Measurements from ENCODE around the gene LRRC46. TPM values are rescaled to one million over a fixed set of nuclear protein-coding genes. Genes with fewer than 3 reads are reported as not detected.

The LRRC46 gene
- total and polyA plus RNA-seq, 2 of the 4 experiments (the other 2 are of a cell fraction), result 0.77 TPM; not detected in 1

DNA sequence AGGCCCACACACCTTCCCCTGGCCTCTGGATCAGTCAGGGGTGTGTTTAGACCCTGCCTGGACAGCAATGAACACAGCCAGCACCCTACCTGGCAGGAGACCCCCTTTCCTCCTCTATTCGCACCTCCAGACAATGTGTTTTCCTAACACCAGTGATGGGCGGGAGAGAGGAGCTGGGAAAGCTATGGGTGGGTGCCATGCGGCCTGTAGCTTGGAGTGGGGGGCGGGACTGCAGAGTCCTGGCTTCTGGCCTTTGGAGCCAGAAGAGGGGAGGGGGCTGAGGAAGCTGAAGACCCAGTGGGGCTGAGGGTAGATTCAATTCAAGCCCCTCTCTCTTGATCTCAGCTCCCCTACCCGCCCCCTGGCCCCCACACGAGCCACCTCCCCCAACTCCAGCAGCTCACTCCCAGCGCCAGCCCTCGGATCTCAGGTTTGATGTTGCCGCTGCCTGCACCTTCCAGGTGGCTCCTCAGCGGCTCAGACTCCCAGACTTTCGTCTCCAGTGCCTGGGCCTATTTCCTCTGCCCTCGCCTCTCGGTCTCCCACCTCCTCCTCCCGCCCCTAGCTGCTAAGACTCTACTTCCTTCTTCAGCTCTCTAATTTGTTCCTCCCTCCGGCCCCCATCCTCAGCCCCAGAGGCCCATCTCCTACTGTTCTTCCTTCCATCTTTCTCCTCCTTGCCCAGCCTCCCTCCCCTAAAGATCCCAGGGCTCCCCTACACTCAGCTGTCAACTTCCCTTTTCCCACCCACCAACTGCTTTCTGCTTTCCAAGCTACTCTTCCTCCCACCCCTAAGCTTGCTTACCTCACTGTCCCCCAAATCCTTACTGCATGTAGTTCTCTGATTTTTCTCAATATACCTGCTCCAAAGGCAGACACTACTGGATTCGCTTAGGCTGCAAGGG, 26.3 kb downstream of the LRRC46 start:
- no peak overlapping the region for H2BK5ac ChIP-seq (ENCODE audit: low read depth, low read length, poor library complexity, severe bottlenecking)
- no peaks in the 10 kb centered on the region for H4K20me1 ChIP-seq (ENCODE audit: insufficient read depth, low read length)
- no peak overlapping the region for H2BK20ac ChIP-seq (ENCODE audit: low read depth, low read length)
- dilution Hi-C loops (cut with HindIII; ENCODE audit: low sequenced_read_pairs, unreplicated experiment), result no loop called here
- no peak overlapping the region for H3K4ac ChIP-seq (ENCODE audit: low read depth, low read length)
- H3K23ac ChIP-seq (ENCODE audit: low read depth, low read length), result no peak overlapping the region
- peaks cover 46% of the 10 kb centered on the region for H3K27me3 ChIP-seq (ENCODE audit: control insufficient read depth, insufficient read depth, low read length)
- no peaks in the 10 kb centered on the region for H3K36me3 ChIP-seq (ENCODE audit: control insufficient read depth, insufficient read depth, low read length)
- no peak overlapping the region for H3K18ac ChIP-seq (ENCODE audit: low read depth, low read length)
- H3K27ac ChIP-seq (ENCODE audit: insufficient read depth, low read length), result no peak overlapping the region
- H3K9me1 ChIP-seq (ENCODE audit: insufficient read depth, low read length), result peaks cover 3% of the 10 kb centered on the region
- CTCF ChIA-PET, result no interaction called here
- intact Hi-C loops (cut with micrococcal nuclease), result no loop called here
- no peak overlapping the region for H3K56ac ChIP-seq (ENCODE audit: extremely low read depth, insufficient read depth, low read length)
- H3K4me2 ChIP-seq (ENCODE audit: low read depth, low read length), result no peak overlapping the region
- WGBS, 2 experiments (ENCODE audit: extremely low coverage in 2 of 2, insufficient read length in 1 of 2), result 61% methylated on average over 6 of the region's 16 CpGs; no CpG with 5 or more reads in 1 of the 2 experiments
- no peaks in the 10 kb centered on the region for H3K9me3 ChIP-seq (ENCODE audit: control insufficient read depth, insufficient read depth, low read length)
- H2AK5ac ChIP-seq (ENCODE audit: low read depth, low read length), result no peak overlapping the region; the same call in 1 of the 2 replicates
- no peak overlapping the region for H4K91ac ChIP-seq (ENCODE audit: insufficient read depth, low read depth, low read length)
- H2BK120ac ChIP-seq (ENCODE audit: low read depth, low read length), result no peak overlapping the region
- H3K79me1 ChIP-seq (ENCODE audit: low read depth in 1 of 2, low read length in 2 of 2), result no peaks in the 10 kb centered on the region
- H3K4me1 ChIP-seq (ENCODE audit: control insufficient read depth, insufficient read depth, low read length), result peaks cover 4% of the 10 kb centered on the region
- H2AFZ ChIP-seq (replicated peaks; ENCODE audit: low read length, poor library complexity), result no peak overlapping the region
- no peak overlapping the region for H3K9ac ChIP-seq (ENCODE audit: low read depth, low read length)
- H2BK15ac ChIP-seq (ENCODE audit: low read depth, low read length), result no peak overlapping the region
- no peak overlapping the region for H4K5ac ChIP-seq (ENCODE audit: low read depth, low read length)
- no peak overlapping the region for H2AK9ac ChIP-seq (replicated peaks; ENCODE audit: low read depth, low read length, poor library complexity)
- no TSS peak for BruUV-seq (replicated peaks)
- POLR2A ChIA-PET (ENCODE audit: unreplicated experiment), result interaction anchor here (0.6 kb wide), 1 partner anchor 30 kb away, joined by 4 read pairs; no protein-coding TSS in a partner anchor
- no peak overlapping the region for H3K14ac ChIP-seq (replicated peaks; ENCODE audit: low read depth, low read length)
- H3K4me3 ChIP-seq (ENCODE audit: insufficient read depth, low read depth, low read length), result no peak overlapping the region
- no peak overlapping the region for H4K8ac ChIP-seq (ENCODE audit: low read depth in 2 of 2, low read length in 2 of 2)
- DNase-seq (no peak), ATAC-seq (ENCODE audit: low read depth) (no peak)
- in situ Hi-C loops (cut with MboI; ENCODE audit: low sequenced_read_pairs), result no loop called here
- no peak for TF ChIP-seq MXI1 (IDR thresholded peaks at IDR 0.05; ENCODE audit: borderline replicate concordance, low read depth, low read length)
- no peak for TF ChIP-seq NFE2L2 (IDR thresholded peaks at IDR 0.05; ENCODE audit: low read depth, low read length)
- TF ChIP-seq, protein P1, sequence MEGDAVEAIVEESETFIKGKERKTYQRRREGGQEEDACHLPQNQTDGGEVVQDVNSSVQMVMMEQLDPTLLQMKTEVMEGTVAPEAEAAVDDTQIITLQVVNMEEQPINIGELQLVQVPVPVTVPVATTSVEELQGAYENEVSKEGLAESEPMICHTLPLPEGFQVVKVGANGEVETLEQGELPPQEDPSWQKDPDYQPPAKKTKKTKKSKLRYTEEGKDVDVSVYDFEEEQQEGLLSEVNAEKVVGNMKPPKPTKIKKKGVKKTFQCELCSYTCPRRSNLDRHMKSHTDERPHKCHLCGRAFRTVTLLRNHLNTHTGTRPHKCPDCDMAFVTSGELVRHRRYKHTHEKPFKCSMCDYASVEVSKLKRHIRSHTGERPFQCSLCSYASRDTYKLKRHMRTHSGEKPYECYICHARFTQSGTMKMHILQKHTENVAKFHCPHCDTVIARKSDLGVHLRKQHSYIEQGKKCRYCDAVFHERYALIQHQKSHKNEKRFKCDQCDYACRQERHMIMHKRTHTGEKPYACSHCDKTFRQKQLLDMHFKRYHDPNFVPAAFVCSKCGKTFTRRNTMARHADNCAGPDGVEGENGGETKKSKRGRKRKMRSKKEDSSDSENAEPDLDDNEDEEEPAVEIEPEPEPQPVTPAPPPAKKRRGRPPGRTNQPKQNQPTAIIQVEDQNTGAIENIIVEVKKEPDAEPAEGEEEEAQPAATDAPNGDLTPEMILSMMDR (conservative IDR thresholded peaks at IDR 0.05; ENCODE audit: low read depth, low read length), result no peak
- TF ChIP-seq, protein P2, sequence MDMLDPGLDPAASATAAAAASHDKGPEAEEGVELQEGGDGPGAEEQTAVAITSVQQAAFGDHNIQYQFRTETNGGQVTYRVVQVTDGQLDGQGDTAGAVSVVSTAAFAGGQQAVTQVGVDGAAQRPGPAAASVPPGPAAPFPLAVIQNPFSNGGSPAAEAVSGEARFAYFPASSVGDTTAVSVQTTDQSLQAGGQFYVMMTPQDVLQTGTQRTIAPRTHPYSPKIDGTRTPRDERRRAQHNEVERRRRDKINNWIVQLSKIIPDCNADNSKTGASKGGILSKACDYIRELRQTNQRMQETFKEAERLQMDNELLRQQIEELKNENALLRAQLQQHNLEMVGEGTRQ (IDR thresholded peaks at IDR 0.05; ENCODE audit: low read depth, low read length), result no peak
- no peak for TF ChIP-seq MAZ (IDR thresholded peaks at IDR 0.05; ENCODE audit: borderline replicate concordance, low read depth, low read length)
- TF ChIP-seq MAFK (IDR thresholded peaks at IDR 0.05; ENCODE audit: low read depth, low read length), result no peak
- no peak for TF ChIP-seq CEBPB (IDR thresholded peaks at IDR 0.05; ENCODE audit: low read depth, low read length)
- TF ChIP-seq FOS (IDR thresholded peaks at IDR 0.05; ENCODE audit: low read depth, low read length), result no peak
- TF ChIP-seq RFX5 (IDR thresholded peaks at IDR 0.05; ENCODE audit: low read depth, low read length), result no peak
- TF ChIP-seq SMC3 (IDR thresholded peaks at IDR 0.05; ENCODE audit: low read depth, low read length), result no peak
- TF ChIP-seq POLR2A (IDR thresholded peaks at IDR 0.05; ENCODE audit: low read depth, low read length), result no peak
- no peak for TF ChIP-seq RAD21 (IDR thresholded peaks at IDR 0.05; ENCODE audit: low read length)
- no peak for TF ChIP-seq BHLHE40 (IDR thresholded peaks at IDR 0.05; ENCODE audit: low read depth, low read length)
- TF ChIP-seq, protein P3, sequence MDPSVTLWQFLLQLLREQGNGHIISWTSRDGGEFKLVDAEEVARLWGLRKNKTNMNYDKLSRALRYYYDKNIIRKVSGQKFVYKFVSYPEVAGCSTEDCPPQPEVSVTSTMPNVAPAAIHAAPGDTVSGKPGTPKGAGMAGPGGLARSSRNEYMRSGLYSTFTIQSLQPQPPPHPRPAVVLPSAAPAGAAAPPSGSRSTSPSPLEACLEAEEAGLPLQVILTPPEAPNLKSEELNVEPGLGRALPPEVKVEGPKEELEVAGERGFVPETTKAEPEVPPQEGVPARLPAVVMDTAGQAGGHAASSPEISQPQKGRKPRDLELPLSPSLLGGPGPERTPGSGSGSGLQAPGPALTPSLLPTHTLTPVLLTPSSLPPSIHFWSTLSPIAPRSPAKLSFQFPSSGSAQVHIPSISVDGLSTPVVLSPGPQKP (IDR thresholded peaks at IDR 0.05; ENCODE audit: borderline replicate concordance, low read depth, low read length), result no peak
- no peak for TF ChIP-seq RCOR1 (IDR thresholded peaks at IDR 0.05; ENCODE audit: insufficient replicate concordance, low read length)

All from IMR-90 (cell line).